ENCODE measurements around the gene ABHD18.
"Not testable (repeated sequence)": the region's sequence is repeated elsewhere in the genome, so short reads cannot be mapped to it uniquely, and the experiment has no call there.

DNA sequence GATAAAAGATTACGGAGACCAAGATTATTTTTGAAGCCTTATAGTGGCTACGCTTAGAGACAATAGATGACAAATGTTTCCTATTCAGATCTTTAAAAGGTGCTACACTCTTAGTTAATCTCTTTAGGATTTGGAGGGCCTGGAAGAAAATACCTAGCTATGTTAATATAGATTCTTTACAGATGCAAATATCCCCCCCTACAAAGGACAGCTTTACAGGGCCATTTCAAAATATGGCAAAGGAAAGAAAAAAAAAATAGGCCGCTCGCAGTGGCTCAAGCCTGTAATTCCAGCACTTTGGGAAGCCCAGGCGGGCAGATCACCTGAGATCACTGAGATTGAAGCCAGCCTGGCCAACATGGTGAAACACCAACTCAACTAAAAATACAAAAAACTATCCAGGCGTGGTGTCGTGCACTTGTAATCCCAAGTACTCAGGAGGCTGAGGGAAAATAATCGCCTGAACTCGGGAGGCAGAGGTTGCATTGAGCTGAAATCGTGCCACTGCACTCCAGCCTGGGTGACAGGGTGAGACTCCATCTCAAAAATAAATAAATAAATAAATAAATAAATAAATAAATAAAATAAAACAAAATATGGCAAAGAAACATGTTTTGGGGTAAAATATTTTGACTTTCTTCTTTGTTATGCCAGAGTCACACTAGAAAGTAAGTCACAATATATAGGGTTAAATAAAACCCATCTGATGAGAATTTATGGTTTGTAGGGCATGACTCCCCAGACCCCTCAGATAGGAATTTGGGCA, 90.4 kb downstream of the ABHD18 start:
- TF ChIP-seq CTCF (IDR thresholded peaks at IDR 0.05; ENCODE audit: poor library complexity); EZH2phosphoT487 (IDR thresholded peaks at IDR 0.05; ENCODE audit: low read depth, severe bottlenecking, unreplicated experiment): not testable (repeated sequence)
